Activated CD4-positive, alpha-beta T cell treated with anti-CD3 and anti-CD28 coated beads for 24 hours (primary cell): ENCODE data around the gene B4GAT1.

Experiments used
- DNase-seq, 2 donors: peaks; one replicate each; pipeline ENCODE4 v3.0.0-alpha.2; 2020; ENCODE audit warnings: low read depth in 2 of 2

B4GAT1 gene

GRCh38 chr11:66309475-66309874 lies 38.0 kb downstream of the B4GAT1 start:
- no peak for DNase-seq

DNA sequence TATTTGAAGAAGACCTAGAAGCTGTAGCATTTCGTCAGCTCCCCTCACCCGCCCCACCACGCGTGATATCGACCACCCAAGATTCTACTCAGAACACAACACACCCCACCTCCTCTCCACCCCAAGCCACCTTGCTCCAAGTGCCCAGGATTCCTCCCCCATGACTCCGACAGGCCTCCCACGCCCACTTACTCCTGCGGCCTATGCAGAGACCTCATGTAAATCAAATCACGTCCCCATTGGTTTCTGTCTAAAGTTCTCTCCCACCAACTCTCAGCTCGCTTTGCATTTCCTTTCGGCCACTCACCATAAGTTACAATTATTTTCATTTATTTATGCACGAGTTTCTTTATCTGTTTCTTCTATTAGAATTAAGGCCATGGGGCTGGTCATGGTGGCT lies 44.8 kb downstream of the B4GAT1 start:
- DNase-seq = no peak

GRCh38 chr11:66299186-66299585 lies 48.2 kb downstream of the B4GAT1 start:
- DNase-seq = no peak

DNA sequence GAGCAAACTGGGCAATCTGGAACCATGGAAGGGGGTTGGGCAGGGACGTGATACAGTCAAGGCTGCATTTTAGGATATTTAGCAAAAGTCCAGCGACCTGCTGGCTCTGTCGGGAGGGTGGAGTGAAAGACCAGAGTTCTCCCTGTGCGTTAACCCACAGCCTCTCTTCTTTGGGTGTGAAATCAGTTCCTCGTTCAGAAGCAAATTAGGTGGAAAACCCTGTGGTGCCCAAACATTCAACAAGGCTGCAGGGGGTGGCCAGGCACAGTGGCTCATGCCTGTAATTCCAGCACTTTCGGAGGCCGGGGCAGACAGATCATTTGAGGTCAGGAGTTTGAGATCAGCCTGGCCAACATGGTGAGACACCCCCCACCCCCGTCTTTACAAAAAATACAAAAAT lies 49.8 kb downstream of the B4GAT1 start:
- no peak for DNase-seq
